Mesenchymal stem cell (in vitro differentiated cells and primary cell): Measurements from ENCODE around the gene CACNA2D3.

Experiments
- DNase-seq: peaks from one replicate; pipeline ENCODE4 v3.0.0-alpha.2; 2013
- H2AFZ ChIP-seq: one replicate; pipeline ENCODE4 v1.6.1; 2013; ENCODE audit warnings: low read depth, mild to moderate bottlenecking, control low read depth, inconsistent platforms, low read length, moderate library complexity
- H2AK5ac ChIP-seq: 2 replicates; pipeline ENCODE4 v1.6.1; 2013; ENCODE audit warnings: low read length, moderate library complexity, mild to moderate bottlenecking, inconsistent platforms; ENCODE audit not compliant: severe bottlenecking
- H2BK120ac ChIP-seq: one replicate; pipeline ENCODE4 v1.6.1; 2013; ENCODE audit warnings: low read depth, mild to moderate bottlenecking, inconsistent platforms, low read length, moderate library complexity
- H2BK12ac ChIP-seq, 2 experiments: one replicate each; pipeline ENCODE4 v1.6.1; 2013; ENCODE audit warnings: inconsistent platforms in 2 of 2, low read length in 2 of 2, mild to moderate bottlenecking in 2 of 2, moderate library complexity in 2 of 2, control low read depth in 1 of 2
- H2BK15ac ChIP-seq: one replicate; pipeline ENCODE4 v1.6.1; 2013; ENCODE audit warnings: mild to moderate bottlenecking, low read depth, inconsistent platforms; ENCODE audit not compliant: poor library complexity, severe bottlenecking
- H2BK5ac ChIP-seq: 2 replicates; pipeline ENCODE4 v1.6.1; 2013; ENCODE audit warnings: low read depth, mild to moderate bottlenecking, low read length, control low read depth, inconsistent platforms; ENCODE audit not compliant: poor library complexity, severe bottlenecking
- H3K14ac ChIP-seq, 2 experiments: one replicate each; pipeline ENCODE4 v1.6.1; 2013; ENCODE audit warnings: inconsistent platforms in 2 of 2, low read length in 2 of 2, control low read depth in 1 of 2, mild to moderate bottlenecking in 1 of 2, moderate library complexity in 1 of 2
- H3K18ac ChIP-seq, 2 experiments: one replicate each; pipeline ENCODE4 v1.6.1; 2013; ENCODE audit warnings: inconsistent platforms in 2 of 2, low read length in 2 of 2, control low read depth in 1 of 2, low read depth in 1 of 2, mild to moderate bottlenecking in 1 of 2
- H3K23ac ChIP-seq, 2 experiments: one replicate each; pipeline ENCODE4 v1.6.1; 2013; ENCODE audit warnings: inconsistent platforms in 2 of 2, low read length in 2 of 2, mild to moderate bottlenecking in 2 of 2, moderate library complexity in 2 of 2, control low read depth in 1 of 2
- H3K27ac ChIP-seq: 2 replicates; pipeline ENCODE4 v1.5.1; 2013; ENCODE audit warnings: mild to moderate bottlenecking, moderate library complexity, low read length, control low read depth, inconsistent platforms; ENCODE audit not compliant: poor library complexity, severe bottlenecking
- H3K27me3 ChIP-seq, 2 experiments: 2 replicates each; pipeline versions ENCODE4 v1.6.1 to v1.7.0; 2013; ENCODE audit warnings: low read length in 2 of 2, mild to moderate bottlenecking in 2 of 2, moderate library complexity in 2 of 2, control low read depth in 1 of 2, inconsistent platforms in 1 of 2; ENCODE audit not compliant: control insufficient read depth in 1 of 2, insufficient read depth in 1 of 2
- H3K36me3 ChIP-seq, 2 experiments: 2 replicates each; pipeline versions ENCODE4 v1.6.1 to v1.7.0; 2013; ENCODE audit warnings: low read length in 2 of 2, control low read depth in 1 of 2, inconsistent platforms in 1 of 2, low read depth in 1 of 2, mild to moderate bottlenecking in 1 of 2; ENCODE audit not compliant: insufficient read depth in 2 of 2, control insufficient read depth in 1 of 2
- H3K4ac ChIP-seq, 2 experiments: one replicate each; pipeline ENCODE4 v1.6.1; 2013; ENCODE audit warnings: inconsistent platforms in 2 of 2, low read length in 2 of 2, mild to moderate bottlenecking in 2 of 2, moderate library complexity in 2 of 2, control low read depth in 1 of 2, low read depth in 1 of 2
- H3K4me1 ChIP-seq: 2 replicates; pipeline ENCODE4 v1.6.1; 2013; ENCODE audit warnings: low read depth, low read length, control low read depth; ENCODE audit not compliant: control insufficient read depth, insufficient read depth
- H3K4me2 ChIP-seq: 2 replicates; pipeline ENCODE4 v1.6.1; 2013; ENCODE audit warnings: low read length, mild to moderate bottlenecking, inconsistent platforms; ENCODE audit not compliant: poor library complexity, severe bottlenecking
- H3K4me3 ChIP-seq, 2 experiments: 2 replicates each; pipeline versions ENCODE4 v1.5.1 to v1.7.0; 2013; ENCODE audit warnings: low read length in 2 of 2, mild to moderate bottlenecking in 2 of 2, control low read depth in 1 of 2, low read depth in 1 of 2; ENCODE audit not compliant: insufficient read depth in 1 of 2
- H3K79me1 ChIP-seq: replicated peaks from 2 replicates; pipeline ENCODE4 v1.6.1; 2013; ENCODE audit warnings: mild to moderate bottlenecking, control low read depth, low read length, inconsistent platforms; ENCODE audit not compliant: poor library complexity, severe bottlenecking
- H3K9ac ChIP-seq: 2 replicates; pipeline ENCODE4 v1.7.0; 2013; ENCODE audit warnings: mild to moderate bottlenecking, low read length, moderate library complexity
- H3K9me3 ChIP-seq: 2 replicates; pipeline ENCODE4 v1.7.0; 2013; ENCODE audit warnings: mild to moderate bottlenecking, low read length; ENCODE audit not compliant: control insufficient read depth
- H4K8ac ChIP-seq: one replicate; pipeline ENCODE4 v1.6.1; 2013; ENCODE audit warnings: inconsistent platforms, mild to moderate bottlenecking, low read length, moderate library complexity
- H4K91ac ChIP-seq: one replicate; pipeline ENCODE4 v1.6.1; 2013; ENCODE audit warnings: mild to moderate bottlenecking, low read length, inconsistent platforms
- WGBS: methylation state at CpG from one replicate; pipeline ENCODE4 v1.1.7; 2013; ENCODE audit warnings: mixed read lengths; 5-methylcytosine and 5-hydroxymethylcytosine counted together

Gene CACNA2D3

GRCh38 chr3:54356261-54357045, 234.1 kb downstream of the CACNA2D3 start:
- DNase-seq: no peak
- H3K9ac ChIP-seq: no peak overlapping the region
- no peaks in the 10 kb centered on the region for H3K4me1 ChIP-seq
- no peak overlapping the region for H4K8ac ChIP-seq
- no peak overlapping the region for H3K23ac ChIP-seq
- no peak overlapping the region for H2BK120ac ChIP-seq
- H2AFZ ChIP-seq: no peak overlapping the region
- H2AK5ac ChIP-seq: no peak overlapping the region
- H3K18ac ChIP-seq: no peak overlapping the region
- 80% methylated on average over 6 of the region's 6 CpGs for WGBS
- no peak overlapping the region for H2BK12ac ChIP-seq
- no peak overlapping the region for H4K91ac ChIP-seq
- H2BK5ac ChIP-seq: no peak overlapping the region
- no peak overlapping the region for H3K4ac ChIP-seq
- H3K27ac ChIP-seq: no peak overlapping the region
- H3K27me3 ChIP-seq: no peaks in the 10 kb centered on the region
- H2BK15ac ChIP-seq: no peak overlapping the region
- no peak overlapping the region for H3K4me2 ChIP-seq
- no peak overlapping the region for H3K14ac ChIP-seq
- H3K36me3 ChIP-seq: no peaks in the 10 kb centered on the region
- H3K9me3 ChIP-seq: no peaks in the 10 kb centered on the region
- H3K4me3 ChIP-seq: no peak overlapping the region
- H3K79me1 ChIP-seq: no peaks in the 10 kb centered on the region

- no peak overlapping the region for H2AFZ ChIP-seq
- no peak overlapping the region for H2BK12ac ChIP-seq
- H3K27me3 ChIP-seq: no peaks in the 10 kb centered on the region
- H3K4ac ChIP-seq: no peak overlapping the region
- H3K4me1 ChIP-seq: no peaks in the 10 kb centered on the region
- H3K27ac ChIP-seq: no peak overlapping the region
- no peaks in the 10 kb centered on the region for H3K9me3 ChIP-seq
- no peak overlapping the region for H3K9ac ChIP-seq
- no peak overlapping the region for H3K4me2 ChIP-seq
- H4K8ac ChIP-seq: no peak overlapping the region
- no peak for DNase-seq
- WGBS: 58% methylated on average over 2 of the region's 5 CpGs
- H3K14ac ChIP-seq: no peak overlapping the region
- H2BK15ac ChIP-seq: no peak overlapping the region
- no peak overlapping the region for H2BK120ac ChIP-seq
- H3K23ac ChIP-seq: no peak overlapping the region
- no peak overlapping the region for H3K4me3 ChIP-seq
- H3K36me3 ChIP-seq: no peaks in the 10 kb centered on the region
- no peak overlapping the region for H2AK5ac ChIP-seq
- no peak overlapping the region for H4K91ac ChIP-seq
- H2BK5ac ChIP-seq: no peak overlapping the region
- no peak overlapping the region for H3K18ac ChIP-seq
- no peaks in the 10 kb centered on the region for H3K79me1 ChIP-seq
These were observed 234.9 kb downstream of the CACNA2D3 start for GRCh38 chr3:54357301-54357700.

- Histone ChIP-seq H3K23ac (no peak overlapping the region), H3K18ac (no peak overlapping the region), H4K91ac (no peak overlapping the region), H3K36me3 (no peaks in the 10 kb centered on the region), H3K79me1 (no peaks in the 10 kb centered on the region), H3K9ac (no peak overlapping the region), H2AK5ac (no peak overlapping the region), H2BK120ac (no peak overlapping the region), H3K4ac (no peak overlapping the region), H3K27me3 (no peaks in the 10 kb centered on the region), H2BK15ac (no peak overlapping the region), H3K27ac (no peak overlapping the region), H3K9me3 (no peaks in the 10 kb centered on the region), H3K4me2 (no peak overlapping the region), H3K4me3 (no peak overlapping the region), H3K4me1 (no peaks in the 10 kb centered on the region), H2BK12ac (no peak overlapping the region), H4K8ac (no peak overlapping the region), H3K14ac (no peak overlapping the region), H2BK5ac (no peak overlapping the region), H2AFZ (no peak overlapping the region)
- WGBS: 80% methylated on average over 4 of the region's 4 CpGs
- no peak for DNase-seq
These were observed 236.0 kb downstream of the CACNA2D3 start for GRCh38 chr3:54358316-54358715.

- no peaks in the 10 kb centered on the region for H3K79me1 ChIP-seq
- 69% methylated on average over 7 of the region's 8 CpGs for WGBS
- DNase-seq: no peak
These were observed 236.8 kb downstream of the CACNA2D3 start for GRCh38 chr3:54358969-54359694.

More at GRCh38 chr3:54358969-54359694, 236.8 kb downstream of the CACNA2D3 start:
- Histone ChIP-seq H2BK5ac (no peak overlapping the region), H2AK5ac (no peak overlapping the region), H4K91ac (no peak overlapping the region), H3K36me3 (no peaks in the 10 kb centered on the region), H2BK120ac (no peak overlapping the region), H4K8ac (no peak overlapping the region), H3K14ac (no peak overlapping the region), H3K4me1 (no peaks in the 10 kb centered on the region), H2BK15ac (no peak overlapping the region), H3K27me3 (no peaks in the 10 kb centered on the region), H3K23ac (no peak overlapping the region), H3K4me2 (no peak overlapping the region), H3K4me3 (no peak overlapping the region), H2BK12ac (no peak overlapping the region), H3K4ac (no peak overlapping the region), H3K18ac (no peak overlapping the region), H2AFZ (no peak overlapping the region), H3K9me3 (no peaks in the 10 kb centered on the region), H3K9ac (no peak overlapping the region), H3K27ac (no peak overlapping the region)
